ENCODE results near the gene DACT3. TPM values are rescaled to one million over a fixed set of nuclear protein-coding genes. Genes with fewer than 3 reads are reported as not detected.

Gene DACT3
- total RNA-seq, 1 experiment from 2014 or later: 0.75 TPM

- H3K4me3 ChIP-seq (ENCODE audit: low read depth, low read length): no peak overlapping the region
- H3K9me3 ChIP-seq: no peaks in the 10 kb centered on the region
- BruUV-seq (replicated peaks): no TSS peak
- ChIA-PET POLR2A (no interaction called here), CTCF (no interaction called here)
- Mint-ChIP-seq H3K27ac (ENCODE audit: unreplicated experiment) (no peak overlapping the region), H3K4me1 (ENCODE audit: low read depth, unreplicated experiment) (no peaks in the 10 kb centered on the region), H3K4me3 (ENCODE audit: unreplicated experiment) (no peak overlapping the region), H3K36me3 (ENCODE audit: insufficient read depth, unreplicated experiment) (peaks cover 56% of the 10 kb centered on the region), H3K9me3 (ENCODE audit: unreplicated experiment) (no peaks in the 10 kb centered on the region), H3K27me3 (ENCODE audit: insufficient read depth, unreplicated experiment) (no peaks in the 10 kb centered on the region)
- no peaks in the 10 kb centered on the region for H3K27me3 ChIP-seq (replicated peaks; ENCODE audit: control insufficient read depth, insufficient read depth, low read length)
- peaks cover 6% of the 10 kb centered on the region for H3K4me1 ChIP-seq
- DNase-seq: no peak
- peaks cover 14% of the 10 kb centered on the region for H3K36me3 ChIP-seq (ENCODE audit: control insufficient read depth, insufficient read depth, low read length)
- intact Hi-C loops (cut with micrococcal nuclease; ENCODE audit: unreplicated experiment): no loop called here
- TF ChIP-seq, protein P1, sequence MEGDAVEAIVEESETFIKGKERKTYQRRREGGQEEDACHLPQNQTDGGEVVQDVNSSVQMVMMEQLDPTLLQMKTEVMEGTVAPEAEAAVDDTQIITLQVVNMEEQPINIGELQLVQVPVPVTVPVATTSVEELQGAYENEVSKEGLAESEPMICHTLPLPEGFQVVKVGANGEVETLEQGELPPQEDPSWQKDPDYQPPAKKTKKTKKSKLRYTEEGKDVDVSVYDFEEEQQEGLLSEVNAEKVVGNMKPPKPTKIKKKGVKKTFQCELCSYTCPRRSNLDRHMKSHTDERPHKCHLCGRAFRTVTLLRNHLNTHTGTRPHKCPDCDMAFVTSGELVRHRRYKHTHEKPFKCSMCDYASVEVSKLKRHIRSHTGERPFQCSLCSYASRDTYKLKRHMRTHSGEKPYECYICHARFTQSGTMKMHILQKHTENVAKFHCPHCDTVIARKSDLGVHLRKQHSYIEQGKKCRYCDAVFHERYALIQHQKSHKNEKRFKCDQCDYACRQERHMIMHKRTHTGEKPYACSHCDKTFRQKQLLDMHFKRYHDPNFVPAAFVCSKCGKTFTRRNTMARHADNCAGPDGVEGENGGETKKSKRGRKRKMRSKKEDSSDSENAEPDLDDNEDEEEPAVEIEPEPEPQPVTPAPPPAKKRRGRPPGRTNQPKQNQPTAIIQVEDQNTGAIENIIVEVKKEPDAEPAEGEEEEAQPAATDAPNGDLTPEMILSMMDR (IDR thresholded peaks at IDR 0.05; ENCODE audit: insufficient read depth in 1 of 2, low read depth in 1 of 2, low read length in 1 of 2, severe bottlenecking in 1 of 2, unreplicated experiment in 1 of 2): no peak
Measured at GRCh38 chr19:46608581-46609345, 52.2 kb downstream of the DACT3 start.

GRCh38 chr19:46608178-46608577 is 52.8 kb downstream of the DACT3 start:
- no peak overlapping the region for H3K4me3 Mint-ChIP-seq (ENCODE audit: unreplicated experiment)
- H3K9me3 ChIP-seq: no peaks in the 10 kb centered on the region
- no TSS peak for BruUV-seq (replicated peaks)
- intact Hi-C loops (cut with micrococcal nuclease; ENCODE audit: unreplicated experiment): no loop called here
- TF ChIP-seq, protein P1 (IDR thresholded peaks at IDR 0.05; ENCODE audit: insufficient read depth in 1 of 2, low read depth in 1 of 2, low read length in 1 of 2, severe bottlenecking in 1 of 2, unreplicated experiment in 1 of 2): no peak
- no peaks in the 10 kb centered on the region for H3K4me1 Mint-ChIP-seq (ENCODE audit: low read depth, unreplicated experiment)
- H3K36me3 Mint-ChIP-seq (ENCODE audit: insufficient read depth, unreplicated experiment): peaks cover 62% of the 10 kb centered on the region
- no peak overlapping the region for H3K4me3 ChIP-seq (ENCODE audit: low read depth, low read length)
- H3K27me3 Mint-ChIP-seq (ENCODE audit: insufficient read depth, unreplicated experiment): no peaks in the 10 kb centered on the region
- no peaks in the 10 kb centered on the region for H3K27me3 ChIP-seq (replicated peaks; ENCODE audit: control insufficient read depth, insufficient read depth, low read length)
- CTCF ChIA-PET: no interaction called here
- POLR2A ChIA-PET: no interaction called here
- DNase-seq: no peak
- peaks cover 14% of the 10 kb centered on the region for H3K36me3 ChIP-seq (ENCODE audit: control insufficient read depth, insufficient read depth, low read length)
- no peaks in the 10 kb centered on the region for H3K9me3 Mint-ChIP-seq (ENCODE audit: unreplicated experiment)
- H3K4me1 ChIP-seq: peaks cover 10% of the 10 kb centered on the region
- H3K27ac Mint-ChIP-seq (ENCODE audit: unreplicated experiment): no peak overlapping the region

- DNase-seq: no peak
- H3K27ac Mint-ChIP-seq (ENCODE audit: unreplicated experiment): no peak overlapping the region
- ChIA-PET POLR2A (no interaction called here), CTCF (no interaction called here)
- no peaks in the 10 kb centered on the region for H3K9me3 Mint-ChIP-seq (ENCODE audit: unreplicated experiment)
- no peaks in the 10 kb centered on the region for H3K4me1 Mint-ChIP-seq (ENCODE audit: low read depth, unreplicated experiment)
- no peaks in the 10 kb centered on the region for H3K27me3 Mint-ChIP-seq (ENCODE audit: insufficient read depth, unreplicated experiment)
- no TSS peak for BruUV-seq (replicated peaks)
- TF ChIP-seq, protein P1 (IDR thresholded peaks at IDR 0.05; ENCODE audit: insufficient read depth in 1 of 2, low read depth in 1 of 2, low read length in 1 of 2, severe bottlenecking in 1 of 2, unreplicated experiment in 1 of 2): no peak
- no peak overlapping the region for H3K4me3 Mint-ChIP-seq (ENCODE audit: unreplicated experiment)
- peaks cover 10% of the 10 kb centered on the region for H3K4me1 ChIP-seq
- H3K9me3 ChIP-seq: no peaks in the 10 kb centered on the region
- intact Hi-C loops (cut with micrococcal nuclease; ENCODE audit: unreplicated experiment): no loop called here
- peaks cover 66% of the 10 kb centered on the region for H3K36me3 Mint-ChIP-seq (ENCODE audit: insufficient read depth, unreplicated experiment)
- peaks cover 14% of the 10 kb centered on the region for H3K36me3 ChIP-seq (ENCODE audit: control insufficient read depth, insufficient read depth, low read length)
- H3K4me3 ChIP-seq (ENCODE audit: low read depth, low read length): no peak overlapping the region
- no peaks in the 10 kb centered on the region for H3K27me3 ChIP-seq (replicated peaks; ENCODE audit: control insufficient read depth, insufficient read depth, low read length)
Measured at GRCh38 chr19:46607448-46607841, 53.5 kb downstream of the DACT3 start.

Data from Caco-2 (cell line).